ENCODE measurements around the gene SELENOF.

SELENOF gene

DNA sequence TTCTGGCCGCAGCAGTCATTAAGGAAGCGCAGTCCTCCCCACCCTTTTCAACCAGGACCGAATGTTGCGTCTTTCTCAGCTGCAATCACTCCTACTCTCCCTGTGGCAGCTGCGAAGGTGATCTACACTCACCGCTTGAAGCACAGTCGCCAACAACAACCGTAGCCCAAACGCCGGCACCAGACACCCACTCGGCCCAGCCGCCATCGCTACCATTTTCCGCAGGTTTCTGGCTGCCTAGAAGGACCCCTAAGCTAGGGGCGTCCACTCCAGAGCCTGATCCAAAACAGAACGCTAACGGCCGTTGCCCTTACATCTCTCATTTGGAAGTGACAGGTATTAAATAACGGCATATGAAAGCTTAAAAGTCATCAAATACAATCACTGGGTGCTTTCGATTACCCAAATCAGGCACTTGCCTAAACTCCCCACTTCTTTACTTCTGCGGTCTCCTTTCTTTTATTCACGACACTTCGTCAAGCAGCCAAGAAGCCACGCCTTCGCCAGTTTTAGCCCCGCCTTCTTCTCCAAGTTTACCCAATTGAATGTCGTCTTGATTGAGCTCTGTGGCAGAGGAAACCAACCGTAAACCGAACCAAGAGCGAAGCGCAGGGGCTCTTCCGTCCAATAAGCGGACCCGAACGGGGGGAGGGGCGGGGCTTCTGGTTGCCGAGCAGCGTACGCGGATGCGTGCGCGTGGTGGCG lies at the start of gene SELENOF:
Gene SELENOF, minus strand, starts transcription at position 231 of the 705 bp plus-strand sequence. Its CDS starts 15 bp downstream, at position 216.
- DNase-seq = peak; percentile 100

DNA sequence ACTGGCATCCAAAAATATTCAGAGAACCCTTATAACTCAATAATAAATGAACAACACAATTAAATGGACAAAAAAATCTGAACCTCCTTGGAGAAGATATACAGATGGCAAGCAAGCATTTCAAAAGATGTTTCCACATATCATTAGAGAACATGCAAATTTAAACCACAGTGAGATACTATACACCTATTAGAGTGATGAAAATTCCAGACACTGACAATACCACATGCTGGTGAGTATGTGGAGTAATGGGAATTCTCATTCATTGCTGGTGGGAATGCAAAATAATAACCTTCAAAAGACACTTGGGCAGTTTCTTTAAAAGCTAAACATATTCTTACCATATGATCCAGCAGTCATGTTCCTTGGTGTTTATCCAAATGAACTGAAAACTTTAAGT lies 46.6 kb upstream of the SELENOF start:
- DNase-seq = no peak

DNA sequence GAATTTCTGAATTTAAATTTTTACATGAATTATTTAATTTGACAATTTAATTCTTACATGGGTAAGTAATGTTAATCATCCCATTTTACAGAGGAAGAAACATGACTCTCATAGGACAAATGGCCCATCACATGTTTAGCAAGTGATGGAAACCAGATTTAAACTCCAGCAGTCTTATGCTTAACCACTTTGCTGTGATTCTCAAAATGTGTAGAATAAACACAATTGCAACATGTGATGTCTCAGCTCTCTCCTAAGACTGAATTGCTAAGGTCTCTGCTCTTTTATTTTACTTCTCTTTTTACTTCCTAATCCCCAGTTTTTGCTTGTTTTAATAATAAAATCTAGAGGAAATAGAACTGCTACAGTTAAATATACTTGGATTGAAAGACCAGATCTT lies 43.3 kb upstream of the SELENOF start:
- no peak for DNase-seq

DNA sequence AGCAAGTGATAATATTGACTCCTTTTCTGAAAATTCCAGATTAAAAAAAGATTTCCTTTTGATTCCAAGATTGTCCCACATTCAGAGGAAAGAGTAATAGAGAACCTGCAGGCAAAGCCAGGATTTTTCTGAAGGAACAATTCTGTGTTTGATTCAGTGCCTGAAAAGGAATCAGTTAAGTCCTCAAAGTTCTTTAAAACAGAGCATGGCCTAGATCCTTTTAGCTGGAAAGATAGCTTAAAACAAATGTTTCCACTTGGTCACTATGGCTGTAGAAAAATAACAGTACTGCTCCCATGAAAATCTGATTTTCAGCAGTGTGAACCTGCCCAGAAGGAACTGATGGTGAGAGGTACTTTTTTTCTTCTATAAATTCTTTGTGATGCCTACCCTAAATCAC lies 42.3 kb upstream of the SELENOF start:
- DNase-seq = no peak

DNA sequence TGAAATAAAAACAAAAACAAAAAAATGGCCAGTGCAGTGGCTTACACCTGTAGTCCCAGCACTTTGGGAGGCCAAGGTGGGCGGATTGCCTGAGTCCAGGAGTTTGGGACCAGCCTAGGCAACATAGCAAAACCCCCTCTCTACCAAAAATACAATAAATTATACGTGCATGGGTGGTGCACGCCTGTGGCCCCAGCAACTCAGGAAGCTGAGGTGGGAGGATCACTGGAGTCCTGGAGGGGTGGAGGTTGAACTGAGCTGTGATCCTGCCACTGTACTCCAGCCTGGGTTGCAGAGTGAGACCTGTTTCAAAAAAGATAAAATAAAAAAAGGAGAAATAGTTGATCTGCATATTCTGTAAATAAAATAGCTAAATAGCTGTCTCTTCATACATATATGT lies 41.8 kb upstream of the SELENOF start:
- DNase-seq = no peak

DNA sequence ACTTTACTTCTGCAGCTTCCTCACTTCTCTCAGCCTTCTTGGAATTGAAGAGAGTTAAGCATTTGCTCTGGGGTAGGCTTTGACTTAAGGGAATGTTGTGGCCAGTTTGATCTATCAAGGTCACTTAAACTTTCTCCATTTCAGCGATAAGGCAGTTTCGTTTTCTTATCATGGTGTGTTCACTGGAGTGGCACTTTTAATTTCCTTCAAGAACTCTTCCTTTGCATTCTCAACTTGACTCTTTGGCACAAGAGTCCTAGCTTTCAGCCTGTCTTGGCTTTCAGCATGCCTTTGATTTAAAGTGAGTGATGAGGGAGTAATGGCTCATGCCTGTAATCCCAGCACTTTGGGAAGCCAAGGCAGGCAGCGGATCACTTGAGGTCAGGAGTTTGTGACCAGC lies 39.2 kb upstream of the SELENOF start:
- DNase-seq = no peak

DNA sequence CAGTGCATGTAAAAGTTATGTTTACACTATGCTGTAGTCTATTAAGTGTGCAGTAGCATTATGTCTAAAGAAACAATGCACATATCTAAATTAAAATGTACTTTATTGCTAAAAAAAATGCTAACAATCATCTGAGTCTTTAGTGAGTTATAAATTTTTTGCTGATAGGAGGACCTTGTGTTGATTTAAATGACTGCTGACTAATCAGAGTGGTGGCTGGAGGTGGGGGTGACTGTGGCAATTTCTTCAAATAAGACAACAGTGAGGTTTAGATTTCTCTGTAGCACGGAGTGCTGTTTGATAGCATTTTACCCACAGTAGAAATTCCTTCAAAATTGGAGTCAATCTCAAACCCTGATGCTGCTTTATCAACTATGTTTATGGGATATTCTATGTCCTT lies 37.5 kb upstream of the SELENOF start:
- DNase-seq = no peak

DNA sequence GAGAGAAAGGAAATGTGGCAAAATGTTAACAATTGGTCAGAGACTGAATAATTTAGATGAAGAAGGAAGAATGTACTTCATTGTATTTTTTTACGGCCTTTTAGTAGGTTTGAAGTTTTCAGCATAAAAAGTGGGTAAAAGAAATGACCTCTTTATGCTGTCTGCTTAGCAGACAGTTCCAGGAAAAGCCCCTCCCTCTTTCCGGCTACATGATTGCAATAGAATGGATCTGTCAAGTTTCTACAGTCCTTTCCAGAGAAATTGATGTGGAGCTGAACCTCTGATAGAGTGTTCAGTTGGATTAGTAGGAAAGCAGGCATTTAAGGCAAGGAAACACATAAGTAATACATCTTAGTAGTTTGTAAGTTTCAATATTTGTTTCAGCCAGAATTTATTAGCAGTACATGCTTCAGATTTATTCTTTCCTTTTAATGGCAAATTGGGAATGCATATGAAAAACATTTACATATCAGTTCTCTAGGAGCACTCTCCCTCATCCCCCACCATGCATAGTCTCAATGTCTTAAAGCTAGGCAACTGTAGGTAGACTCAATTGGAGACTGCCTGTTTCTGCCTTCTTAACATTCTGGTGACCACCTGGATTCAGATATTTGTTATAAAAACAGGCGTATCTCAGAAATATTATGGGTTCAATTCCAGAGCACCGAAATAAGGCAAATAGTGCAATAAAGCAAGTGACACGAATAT lies 36.9 kb upstream of the SELENOF start:
- no peak for DNase-seq

DNA sequence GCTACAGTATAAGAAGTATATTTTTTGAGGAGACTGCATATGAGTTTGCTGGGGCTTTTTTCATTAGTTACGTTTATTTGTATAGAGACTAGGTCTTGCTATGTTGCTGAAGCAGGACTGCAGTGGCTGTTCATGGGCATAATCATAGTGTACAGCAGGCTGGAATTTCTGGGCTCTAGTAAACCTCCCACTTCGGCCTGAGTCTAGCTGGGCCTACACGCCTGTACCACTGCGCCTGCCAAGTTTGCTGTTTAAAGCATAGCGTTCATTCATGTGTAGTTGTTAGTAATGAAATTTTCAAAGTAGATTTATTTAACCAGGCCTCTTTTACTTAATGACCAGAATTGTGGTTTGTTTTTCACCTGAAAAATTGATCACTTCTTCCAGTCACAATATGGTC lies 34.3 kb upstream of the SELENOF start:
- no peak for DNase-seq

DNA sequence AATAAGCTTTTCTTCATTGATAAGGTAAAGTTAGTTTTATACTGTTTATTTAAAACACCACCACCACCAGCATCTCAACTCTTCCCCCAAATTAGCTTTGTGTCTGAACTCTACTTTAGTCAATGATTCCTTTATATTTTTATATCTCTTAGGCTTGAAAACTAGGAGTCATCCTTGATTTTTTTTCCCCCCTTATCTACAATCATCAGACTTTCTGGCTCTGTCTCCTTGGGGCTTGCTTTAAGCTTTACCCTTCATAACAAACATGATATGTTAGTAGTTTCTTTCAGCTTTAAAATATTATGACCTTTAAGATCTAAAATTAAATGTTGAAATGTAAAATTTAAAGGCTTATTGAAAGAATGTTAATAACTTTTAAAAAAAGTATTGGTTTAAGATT lies 28.8 kb upstream of the SELENOF start:
- DNase-seq = no peak

DNA sequence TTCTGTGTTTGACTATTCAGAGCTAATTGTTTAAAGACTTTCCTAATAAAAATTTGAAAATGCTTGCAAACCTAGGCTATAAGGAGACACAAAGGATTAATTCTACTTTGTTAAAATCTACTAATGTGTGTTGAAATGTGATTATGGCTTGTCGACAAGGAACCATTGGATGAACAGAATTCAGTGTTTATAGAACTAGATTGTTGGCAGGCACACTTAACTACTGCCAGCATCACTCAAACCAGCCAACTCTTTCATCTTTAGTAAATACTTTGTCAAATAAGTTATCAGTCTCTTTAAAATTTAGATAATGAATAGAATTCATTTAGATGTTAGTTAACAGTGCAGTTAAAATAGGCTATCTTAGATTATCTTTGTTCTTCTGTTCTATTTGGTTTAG lies 28.1 kb upstream of the SELENOF start:
- DNase-seq = no peak

DNA sequence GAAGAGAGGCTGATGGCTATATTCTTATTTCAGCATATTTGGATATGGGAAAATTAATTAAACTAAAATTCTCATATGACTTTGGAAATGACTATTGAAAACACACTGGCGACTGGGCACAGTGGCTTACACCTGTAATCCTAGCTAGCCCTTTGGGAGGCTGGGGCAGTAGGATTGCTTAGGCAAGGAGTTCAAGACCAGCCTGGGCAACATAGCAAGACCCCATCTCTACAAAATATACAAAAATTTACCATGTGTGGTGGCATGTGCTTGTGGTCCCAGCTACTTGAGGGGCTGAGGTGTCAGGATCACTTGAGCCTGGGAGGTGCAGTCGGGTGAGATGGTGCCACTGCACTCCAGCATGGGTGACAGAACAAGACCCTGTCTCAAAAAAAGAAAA lies 26.7 kb upstream of the SELENOF start:
- DNase-seq = no peak

DNA sequence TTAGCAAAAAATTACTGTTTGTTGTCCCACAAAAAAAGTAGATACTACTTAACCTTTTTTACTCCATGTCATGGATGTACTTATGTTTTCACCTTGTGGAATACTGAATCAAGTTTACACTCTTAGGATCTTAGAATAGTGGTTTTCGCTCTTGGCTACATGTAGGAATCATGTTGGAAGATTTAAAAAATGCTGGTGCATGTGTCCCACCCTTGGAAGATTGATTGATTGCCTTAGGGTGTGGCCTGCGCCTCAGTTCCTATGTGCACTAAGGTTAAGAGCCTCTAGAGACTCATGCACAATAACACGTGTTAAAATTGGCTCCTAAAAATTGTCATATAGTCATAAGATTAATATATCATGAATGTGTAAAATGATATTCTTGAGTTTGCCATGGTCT lies 25.5 kb upstream of the SELENOF start:
- no peak for DNase-seq

DNA sequence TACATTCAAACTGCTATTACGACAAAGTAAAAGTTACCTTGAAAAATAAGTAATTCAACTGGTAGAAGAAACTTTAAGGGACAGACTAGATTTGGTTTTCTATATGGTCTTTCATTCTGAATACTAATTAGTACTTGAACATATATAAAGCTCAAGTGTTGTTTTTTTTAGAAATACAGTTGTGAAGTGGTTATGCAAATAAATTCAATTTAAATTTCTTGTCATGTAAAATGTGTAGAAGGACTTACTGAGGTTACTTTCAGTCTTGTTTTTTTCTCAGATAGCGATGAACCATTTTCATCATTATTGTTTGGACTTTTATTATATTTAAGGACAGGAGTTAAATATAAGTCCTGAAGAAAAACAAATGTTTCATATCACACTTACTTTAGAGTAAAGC lies 24.9 kb upstream of the SELENOF start:
- DNase-seq = no peak

DNA sequence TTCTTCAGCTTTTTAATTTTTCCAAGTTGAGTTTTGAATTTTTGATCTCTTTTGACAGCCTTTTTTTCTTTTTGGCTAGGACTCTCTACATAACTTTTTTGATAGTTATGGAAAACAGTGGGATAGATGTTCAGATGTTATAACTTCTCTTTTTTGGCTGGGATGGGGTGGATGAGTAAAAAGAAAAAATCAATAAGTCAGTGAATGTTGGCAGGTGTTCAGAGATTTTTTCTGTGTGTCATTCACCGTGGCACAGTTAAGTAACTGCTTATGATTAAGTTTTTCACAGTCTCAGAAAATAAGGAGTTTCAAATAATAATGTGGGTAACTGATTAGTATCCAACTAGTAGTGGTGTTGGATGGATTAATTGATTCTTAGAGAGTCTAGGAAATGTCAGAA lies 24.5 kb upstream of the SELENOF start:
- DNase-seq = no peak

DNA sequence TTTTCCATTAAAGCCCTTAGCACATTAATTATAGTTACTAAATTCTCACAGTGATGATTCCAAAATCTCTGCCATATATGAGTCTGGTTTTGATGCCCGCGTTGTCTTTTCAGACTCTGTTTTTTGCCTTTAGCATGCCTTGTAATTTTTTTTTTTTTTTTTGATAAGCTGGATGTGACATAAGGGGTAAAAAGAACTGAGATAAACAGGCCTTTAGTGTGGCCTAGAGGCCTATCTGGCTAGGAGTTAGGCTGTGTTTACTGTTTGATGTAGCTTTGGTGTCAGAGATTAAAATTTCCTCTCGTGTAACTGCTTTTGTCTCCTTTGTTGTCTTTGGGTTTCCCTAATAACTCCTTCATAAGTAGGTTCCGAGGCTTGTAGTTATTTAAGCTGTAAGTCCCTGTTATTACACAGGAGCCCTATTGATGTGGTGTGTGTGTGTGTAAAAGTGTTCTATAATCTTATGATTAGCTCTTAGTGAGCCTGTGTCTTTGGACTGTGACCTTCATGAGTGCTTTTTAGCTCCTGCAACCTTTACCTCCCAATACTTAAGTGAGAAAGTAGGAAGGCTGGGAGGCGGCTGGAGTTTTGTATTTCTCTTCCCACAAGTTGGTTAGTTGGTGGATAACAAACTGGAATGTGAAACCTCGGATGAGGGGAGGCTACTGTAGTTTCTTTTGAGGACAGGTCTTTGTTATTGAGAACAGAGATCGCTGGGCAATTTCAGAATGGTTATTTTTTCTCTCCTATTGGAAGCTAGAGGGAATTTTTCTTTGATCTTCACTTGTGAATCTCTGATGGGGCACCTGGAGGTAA lies 19.8 kb upstream of the SELENOF start:
- DNase-seq = no peak

DNA sequence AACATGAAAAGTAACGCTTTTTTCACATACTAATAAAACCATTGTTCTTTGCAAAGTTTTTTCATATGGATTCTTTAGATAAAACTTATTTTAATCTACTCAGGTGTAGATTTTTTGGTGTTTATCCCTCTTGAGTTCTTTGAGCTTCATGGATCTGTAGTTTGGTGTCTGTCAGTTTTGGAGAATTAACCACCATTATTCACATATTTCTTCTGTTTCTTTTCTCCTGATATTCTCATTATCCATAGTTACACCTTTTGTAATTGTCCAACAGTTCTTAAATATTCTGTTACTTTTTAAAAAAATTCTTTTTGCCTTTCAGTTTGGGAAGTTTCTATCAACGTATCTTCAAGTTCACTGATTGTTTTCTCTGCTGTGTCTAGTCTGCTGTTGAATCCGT lies 19.1 kb upstream of the SELENOF start:
- no peak for DNase-seq

DNA sequence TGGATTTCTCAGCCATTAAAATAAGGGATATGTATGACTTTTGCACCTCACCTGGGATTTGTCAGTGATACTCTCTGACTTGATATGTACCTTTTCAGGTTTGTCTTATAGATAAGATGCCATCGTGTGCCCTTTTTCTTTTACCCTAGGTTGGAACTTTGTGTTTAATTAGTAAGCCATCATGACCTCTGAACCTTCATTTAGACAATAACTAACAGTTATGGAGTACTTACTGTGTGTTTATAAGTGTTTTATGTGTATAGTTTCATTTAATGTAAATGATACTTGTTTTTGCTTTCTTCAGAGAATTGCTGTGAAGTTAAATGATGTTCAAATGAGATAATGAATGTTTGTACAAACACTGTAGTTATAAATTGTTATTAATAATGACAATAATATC lies 14.9 kb upstream of the SELENOF start:
- no peak for DNase-seq

DNA sequence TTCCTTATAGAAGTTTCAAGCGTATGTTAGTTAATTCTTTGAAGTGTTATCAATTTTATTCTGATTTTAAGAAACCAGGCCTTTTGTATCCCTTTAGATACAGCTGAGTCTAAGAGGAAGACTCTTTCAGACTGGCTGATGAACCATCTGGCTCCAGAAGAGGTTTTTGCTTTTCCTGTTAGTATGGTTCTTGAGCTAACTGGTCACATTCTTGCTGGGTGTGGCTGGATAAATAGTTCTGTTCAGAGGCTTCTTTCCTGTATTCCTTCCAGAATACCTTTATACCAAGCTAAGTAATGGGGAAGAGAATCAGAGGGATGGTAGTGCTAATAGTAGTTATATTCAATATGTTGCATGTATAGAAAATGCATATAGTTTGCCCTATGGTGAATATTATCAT lies 13.0 kb upstream of the SELENOF start:
- no peak for DNase-seq

DNA sequence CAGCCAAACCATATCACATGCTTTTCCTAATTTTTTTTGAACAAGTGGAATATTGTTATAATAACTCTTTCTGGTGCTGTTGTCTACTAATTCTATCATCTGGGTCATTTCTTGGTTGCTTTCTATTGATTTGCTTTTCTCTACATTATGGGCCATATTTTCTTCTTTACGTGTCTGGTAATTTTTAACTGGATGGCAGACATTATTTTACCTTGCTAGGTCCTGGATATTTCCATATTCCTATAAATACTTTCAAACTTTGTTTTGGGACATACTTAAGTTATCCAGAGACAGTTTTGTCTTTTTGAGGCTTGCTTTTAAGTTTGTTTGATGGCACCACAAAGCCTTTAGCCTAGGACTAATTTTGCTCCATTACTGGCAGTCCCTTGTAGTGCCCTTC lies 11.8 kb upstream of the SELENOF start:
- no peak for DNase-seq

DNA sequence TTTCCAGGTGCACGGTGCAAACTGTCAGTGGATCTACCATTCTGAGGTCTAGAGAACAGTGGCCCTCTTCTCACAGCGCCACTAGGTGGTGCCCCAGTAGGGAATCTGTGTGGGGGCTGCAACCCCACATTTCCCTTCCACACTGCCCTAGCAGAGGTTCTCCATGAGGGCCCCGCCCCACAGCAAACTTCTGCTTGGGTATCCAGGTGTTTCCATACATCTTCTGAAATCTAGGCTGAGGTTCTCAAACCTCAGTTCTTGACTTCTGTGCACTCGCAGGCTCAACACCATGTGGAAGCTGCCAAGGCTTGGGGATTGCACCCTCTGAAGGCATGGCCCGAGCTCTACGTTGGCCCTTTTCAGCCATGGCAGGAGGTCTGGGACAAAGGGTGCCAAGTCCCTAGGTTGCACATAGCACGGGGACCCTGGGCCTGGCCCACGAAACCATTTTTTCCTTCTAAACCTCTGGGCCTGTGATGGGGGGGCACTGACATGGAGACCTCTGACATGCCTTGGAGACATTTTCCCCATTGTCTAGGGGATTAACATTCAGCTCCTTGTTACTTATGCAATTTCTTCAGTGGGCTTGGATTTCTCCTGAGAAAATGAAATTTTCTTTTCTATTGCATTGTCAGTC lies 10.5 kb upstream of the SELENOF start:
- no peak for DNase-seq

DNA sequence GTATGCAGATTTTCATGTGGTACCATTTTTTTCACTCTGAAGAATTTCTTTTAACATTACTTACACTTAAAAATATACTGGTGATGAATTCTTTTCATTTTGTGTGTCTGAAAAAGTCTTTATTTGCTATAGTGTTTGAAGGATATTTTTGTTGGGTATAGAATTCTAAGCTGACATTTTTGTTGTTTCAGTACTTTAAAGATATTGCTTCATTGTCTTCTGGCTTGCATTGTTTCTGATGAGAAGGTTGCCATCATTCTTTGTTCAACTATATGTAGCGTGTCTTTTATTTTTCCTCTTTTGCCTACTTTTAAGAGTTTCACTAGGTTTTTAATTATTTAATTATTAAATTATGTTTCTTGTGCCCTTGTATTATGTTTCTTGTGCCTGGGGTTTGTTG lies 8.5 kb upstream of the SELENOF start:
- no peak for DNase-seq

DNA sequence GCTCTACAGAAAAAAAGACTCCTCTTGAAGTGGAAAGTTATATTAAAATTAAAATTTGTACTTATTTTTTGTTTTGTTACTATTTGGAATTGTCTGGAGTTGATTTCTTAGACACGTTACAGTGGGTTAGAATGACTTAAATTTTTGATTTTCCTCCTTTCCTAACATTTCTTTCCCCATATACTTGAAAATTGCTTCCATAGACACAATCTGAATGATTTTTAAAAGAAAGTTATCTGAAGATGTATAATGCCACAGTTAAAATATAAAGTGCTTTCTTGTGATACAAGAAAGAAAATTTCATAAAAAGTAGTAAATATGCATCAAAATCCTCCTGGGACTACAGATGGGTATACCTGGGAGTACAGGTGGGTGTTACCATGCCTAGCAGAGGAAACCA lies 2.8 kb upstream of the SELENOF start:
- DNase-seq = no peak

Data from DMS53 (cell line).